OCI-M2 (cell line): ENCODE data around the gene RAB6B.

ENCODE experiments used
- DNase-seq: peaks from one replicate; lab custom pipeline; 2025; ENCODE audit not compliant: unreplicated experiment; lab: John Stamatoyannopoulos, UW

The RAB6B gene

DNA sequence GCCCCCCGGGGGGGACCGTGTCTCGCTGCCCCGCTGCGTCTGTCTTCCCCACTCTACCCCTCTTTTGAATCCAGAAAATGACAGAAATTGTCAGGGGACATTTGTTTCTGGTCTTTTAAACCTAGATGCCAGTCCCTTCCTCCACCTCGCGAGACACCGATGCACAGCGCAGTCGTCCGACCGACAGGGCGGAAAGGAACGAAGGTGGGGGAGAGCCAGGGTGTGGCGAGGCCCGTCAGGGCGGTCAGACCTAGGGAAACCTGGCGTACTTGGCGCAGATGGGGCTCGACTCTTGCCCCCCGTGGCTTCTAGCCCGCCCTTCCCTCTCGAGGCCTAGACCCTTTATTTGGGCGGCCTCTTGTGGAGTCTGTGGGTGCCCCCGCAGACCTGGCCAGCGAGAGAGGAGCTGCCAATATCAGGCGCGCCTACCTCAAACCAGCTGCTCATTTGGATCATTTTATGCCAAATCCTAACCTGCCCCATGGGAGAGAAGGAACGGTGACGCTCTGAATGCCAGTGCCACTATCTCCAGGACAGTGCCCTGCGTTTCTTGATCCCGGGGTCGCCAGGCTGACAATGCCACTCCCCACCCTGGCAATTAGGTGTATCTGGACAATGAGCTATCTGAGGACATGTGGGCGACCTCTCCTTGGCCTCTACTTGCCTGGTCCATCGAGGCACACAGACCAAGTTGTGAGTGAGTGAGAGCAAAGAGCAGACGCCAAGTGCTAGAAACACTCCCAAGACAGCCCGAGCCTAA is 500 bp upstream of the RAB6B start:
- no peak for DNase-seq

DNA sequence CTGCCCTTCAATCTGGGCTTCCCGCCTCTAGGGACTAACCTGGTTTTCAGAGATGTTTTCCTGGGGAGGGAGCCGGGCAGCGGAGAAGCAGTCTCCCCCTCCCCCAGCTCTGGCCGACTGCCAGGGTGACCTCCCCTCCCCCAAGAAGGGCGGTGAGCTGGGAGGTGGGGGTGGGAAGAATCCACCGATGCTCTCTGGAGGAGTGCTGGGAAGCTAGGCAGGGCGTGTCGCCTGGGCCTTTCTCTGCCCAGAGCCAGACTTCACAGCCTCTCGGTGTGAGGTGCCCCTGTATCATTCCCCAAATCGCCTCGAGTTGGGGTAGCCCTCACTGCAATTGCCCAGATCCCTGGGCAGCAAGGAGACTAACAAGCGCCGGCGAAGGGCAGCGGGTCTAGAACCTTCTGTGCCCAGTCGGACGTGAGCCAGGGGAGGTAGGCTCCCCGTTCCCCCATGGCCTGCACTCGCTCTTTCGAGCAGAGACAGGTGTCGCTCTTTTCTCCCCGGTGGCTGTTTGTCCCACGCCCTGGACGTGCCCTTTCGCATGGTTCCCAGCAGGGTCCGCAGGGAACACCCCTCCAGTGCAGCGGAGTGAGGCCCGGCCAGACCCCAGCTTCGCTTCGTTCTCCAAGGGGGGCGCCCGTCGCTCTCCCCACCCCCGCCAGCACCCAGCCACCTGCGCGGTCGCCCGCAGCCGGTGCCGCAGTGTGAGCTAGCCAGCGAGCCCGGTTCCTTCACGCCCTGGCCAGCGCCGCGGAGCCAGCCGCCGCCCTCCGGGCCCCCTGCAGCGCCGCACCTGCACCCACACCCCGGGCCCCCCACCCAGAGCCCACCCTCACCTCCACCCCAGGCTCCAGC is 1.1 kb downstream of the RAB6B start:
- DNase-seq, result no peak

DNA sequence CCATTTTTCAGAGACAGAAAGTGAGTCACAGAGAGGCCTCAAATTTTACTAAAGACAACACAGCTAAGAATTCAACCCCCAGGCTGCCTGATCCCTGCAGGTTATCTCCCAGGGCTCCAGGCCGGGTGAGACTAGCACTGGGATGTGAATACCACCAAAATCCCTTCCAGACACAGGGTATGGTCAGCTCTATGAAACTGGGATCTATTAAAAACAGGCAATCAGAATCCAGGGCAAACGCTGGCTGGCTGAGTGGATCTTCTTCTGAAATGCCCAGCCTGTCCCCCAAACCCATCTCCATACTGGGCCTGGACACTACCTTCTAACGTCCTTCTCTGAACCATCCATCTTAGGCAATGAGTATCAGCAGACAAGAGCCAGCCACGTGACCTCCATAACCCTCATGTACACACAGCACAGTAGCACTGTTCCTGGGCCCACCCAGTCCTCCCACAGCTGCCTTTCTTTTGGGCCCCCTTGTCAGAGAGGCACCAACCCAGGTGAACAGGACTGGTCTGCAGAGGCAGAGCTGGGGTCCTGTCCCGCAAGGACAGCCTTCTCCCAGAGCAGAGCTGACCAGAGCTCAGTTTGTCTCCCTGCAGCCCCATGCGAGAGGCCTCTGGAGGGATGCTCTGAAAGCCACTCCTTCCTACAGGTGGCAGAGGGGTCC is 1.9 kb downstream of the RAB6B start:
- DNase-seq, result no peak

DNA sequence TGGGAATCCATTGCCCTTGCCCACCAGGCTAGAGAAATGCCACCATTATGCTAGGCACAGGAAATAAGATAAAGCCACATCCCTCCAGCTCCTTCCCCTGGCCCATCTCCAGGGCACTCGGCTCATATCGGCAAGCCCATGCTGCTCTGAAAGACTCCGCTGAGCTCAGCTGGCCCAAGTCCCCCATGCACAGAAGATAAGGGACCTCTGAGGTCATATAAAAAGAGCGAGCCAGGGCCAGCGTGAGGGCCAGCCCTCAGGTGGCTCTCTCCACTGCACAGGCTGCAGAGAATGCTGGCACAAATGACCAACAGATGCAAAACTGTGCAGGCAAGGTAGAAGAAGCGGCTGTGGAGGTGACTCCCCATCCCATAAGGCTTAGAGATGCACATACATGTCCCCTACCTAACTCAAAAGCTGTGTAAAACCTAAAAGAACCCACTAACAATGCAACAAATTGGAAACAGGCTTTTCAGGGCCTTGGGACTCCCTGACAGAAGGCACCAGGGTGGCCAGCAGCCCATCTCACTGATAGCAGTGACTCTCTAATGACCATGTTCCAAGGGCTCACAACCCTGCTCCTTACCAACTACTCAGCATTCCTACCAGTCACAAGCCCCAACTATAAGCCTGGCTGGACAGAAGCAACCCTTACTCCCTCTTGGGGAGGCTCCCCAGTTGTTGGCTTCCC is 3.0 kb downstream of the RAB6B start:
- no peak for DNase-seq

DNA sequence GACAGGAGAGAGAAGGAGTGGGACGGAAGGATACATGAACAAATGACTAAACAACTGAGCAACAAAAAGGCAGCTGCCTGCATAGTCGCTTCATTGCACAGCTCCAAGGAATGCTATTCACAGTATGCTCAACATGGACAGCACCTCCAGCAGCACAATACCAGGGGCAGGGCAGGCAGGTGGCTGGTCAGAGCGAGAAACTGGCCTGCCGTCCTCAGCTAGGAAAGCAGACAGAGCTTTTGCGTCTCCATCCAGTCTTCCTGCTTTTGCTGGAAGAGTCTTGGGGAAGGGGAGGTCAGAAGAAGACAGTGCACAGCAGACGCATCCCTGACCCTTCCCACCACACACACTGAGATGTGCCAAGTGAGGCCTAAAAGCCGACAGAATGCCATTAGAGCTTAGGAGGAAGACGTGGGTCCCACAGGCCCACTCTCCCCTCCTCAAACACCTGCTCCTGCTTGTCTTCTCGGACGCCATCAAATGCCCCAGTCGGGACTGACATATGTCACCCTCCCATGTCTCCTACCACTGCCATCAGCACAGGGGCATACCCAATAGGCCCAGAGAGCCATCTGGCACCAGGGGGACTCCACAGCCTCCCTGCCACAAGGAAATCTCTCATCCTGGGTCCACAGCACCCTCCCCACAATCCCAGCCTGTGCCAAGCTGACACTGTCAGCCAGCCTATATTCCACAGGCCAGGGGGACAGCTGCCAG is 3.9 kb downstream of the RAB6B start:
- no peak for DNase-seq

DNA sequence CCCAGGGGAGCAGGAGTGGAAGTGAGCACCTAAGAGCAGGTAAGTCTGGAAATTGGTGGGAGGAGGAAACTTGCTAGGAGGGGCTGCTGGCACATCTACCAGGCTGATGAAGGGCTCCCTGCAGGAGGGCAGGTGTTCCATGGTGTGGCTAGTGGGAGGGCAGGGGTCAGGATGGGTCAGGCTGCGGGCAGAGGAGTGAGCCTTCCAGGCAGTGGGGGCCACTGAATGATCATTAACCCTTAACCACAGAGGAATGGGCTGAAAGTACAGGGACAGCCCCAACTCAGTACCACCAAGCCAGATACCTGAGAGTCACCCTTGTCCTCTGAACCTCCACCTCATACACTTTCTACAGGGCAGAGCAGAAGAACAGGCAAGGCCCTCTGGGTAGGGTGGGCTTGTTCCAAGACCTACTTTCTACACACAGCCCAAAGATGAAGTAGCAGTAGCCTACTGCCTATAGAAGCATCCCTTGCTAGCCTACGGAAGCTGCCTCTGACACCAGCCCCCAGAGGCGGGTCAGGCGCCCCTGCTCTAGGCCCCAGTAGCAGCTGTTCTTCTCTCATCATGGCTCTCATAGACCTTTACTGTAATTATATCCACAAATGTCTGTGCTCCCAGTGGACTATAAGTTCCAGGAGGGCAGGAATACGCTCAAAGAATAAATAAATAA is 4.6 kb downstream of the RAB6B start:
- DNase-seq, result no peak

DNA sequence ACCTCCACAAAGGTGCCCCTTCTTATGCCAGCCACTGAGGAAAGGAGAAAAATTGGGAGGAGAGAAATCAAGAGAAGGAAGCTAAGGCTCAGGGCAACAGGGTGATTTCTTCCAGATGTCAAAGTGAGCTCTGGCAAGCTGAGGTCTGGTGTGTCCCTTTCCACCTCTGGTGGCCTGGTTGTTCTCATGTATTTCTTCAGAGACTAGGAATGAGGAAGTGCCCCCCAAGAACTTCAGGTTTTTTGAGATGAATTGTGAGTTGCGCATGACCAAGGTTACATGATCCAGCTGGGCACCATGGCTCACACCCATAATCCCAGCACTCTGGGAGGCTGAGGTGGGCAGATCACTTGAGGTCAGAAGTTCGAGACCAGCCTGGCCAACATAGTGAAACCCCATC is 5.6 kb downstream of the RAB6B start:
- DNase-seq, result no peak

DNA sequence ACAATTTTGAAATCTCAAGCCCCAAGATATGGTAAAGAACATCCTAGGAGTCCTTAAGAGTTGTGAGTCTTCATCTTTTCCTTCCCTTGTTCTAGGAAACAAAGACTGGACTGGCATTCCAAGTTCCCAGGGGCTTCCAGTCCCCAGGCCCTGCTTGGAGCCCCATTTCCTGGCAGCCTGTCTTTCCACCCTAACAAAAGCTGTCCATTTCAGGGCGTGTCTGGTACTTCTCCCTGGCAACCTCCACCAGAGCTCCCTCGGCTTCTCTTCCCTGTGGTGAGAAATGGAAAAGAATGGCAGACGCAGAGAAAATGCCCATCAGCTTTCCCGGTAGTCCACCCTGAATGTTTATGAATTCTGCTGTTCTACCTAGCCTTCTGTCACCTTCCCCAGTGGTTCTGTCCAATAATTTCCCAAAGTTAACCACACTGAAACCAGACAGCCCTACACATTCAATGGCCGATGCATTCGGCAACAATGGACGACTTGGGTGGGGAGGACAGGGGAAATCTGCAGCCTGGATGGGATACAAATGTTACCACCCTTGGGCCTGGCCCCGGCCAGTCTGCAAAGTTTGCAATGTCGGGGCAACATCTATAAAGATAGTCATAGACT is 6.8 kb downstream of the RAB6B start:
- no peak for DNase-seq

DNA sequence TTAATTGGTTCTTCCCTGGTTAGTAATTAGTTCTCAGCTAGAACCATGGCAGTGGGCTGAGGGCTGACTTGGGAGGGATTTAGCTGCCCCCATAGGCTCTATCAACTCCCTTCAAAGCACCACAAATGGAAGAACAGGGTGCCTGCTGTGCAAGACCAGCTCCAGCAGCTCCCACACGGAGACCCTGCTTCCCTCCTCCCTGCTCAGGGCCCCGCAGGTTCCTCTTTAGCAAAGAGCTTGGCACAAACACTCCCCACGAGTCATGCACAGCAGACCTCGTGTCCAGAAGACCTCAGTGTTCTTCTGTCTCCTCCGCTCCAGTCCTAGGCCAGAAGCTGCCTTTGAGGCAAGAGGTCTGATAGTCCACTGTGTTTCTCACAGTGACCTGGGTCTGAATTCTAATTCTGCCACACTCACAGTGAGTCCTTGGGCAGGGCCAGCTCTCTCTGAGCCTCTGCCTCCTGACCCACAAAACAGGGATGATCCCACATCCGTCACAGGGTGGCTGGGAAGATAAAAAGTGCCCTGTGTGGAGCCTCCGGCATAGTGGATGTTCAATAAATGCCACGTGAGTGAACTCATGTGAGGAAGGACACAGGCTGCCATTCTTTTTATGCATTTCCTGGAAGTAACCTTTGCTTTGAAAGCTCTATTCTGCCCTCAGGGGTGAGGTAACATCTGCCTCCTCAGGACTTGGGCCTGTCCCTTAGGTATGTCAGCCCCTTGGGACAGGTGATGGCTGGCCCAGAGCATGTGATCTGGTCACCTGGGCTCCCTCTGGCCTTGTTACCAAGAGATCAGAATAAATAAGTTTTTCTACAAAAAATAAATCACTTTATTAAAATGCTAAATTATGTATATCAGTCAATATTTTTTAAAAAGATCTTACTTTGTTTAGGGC is 7.6 kb downstream of the RAB6B start:
- no peak for DNase-seq

DNA sequence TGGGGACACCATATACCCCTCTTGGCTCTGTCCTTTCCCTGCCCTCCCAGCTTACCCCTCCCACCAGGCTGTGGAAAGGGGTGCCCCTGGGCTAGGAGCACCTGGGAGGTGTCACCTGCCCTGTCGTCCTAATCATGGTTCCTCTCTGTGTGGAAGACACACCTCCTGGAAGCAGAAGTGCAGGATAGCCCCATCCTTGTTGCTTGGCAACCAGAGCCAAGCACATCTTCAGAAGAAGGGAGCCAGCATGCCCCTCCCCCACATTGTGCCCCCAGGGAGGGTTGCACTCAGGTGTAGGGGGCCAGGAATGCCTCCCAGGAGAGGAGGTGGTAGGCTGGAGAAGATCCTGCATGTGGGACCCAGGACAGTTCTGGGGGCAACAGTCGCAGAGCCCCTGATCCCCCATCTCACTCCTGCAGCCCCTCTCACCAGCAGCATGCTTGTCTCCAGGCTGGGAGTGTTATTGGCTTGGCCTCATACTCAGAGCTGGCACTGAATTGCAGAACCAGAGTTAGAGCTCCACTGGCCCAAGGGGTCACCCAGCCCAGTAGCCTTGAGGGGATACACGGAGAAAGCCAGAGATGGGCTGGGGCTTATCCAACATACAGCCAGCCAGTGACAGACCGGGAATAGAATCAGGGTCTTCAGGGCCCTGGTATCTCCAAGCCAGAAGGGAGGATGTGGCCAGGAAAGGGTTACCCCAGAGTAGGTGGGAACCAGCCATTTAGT is 8.4 kb downstream of the RAB6B start:
- no peak for DNase-seq

DNA sequence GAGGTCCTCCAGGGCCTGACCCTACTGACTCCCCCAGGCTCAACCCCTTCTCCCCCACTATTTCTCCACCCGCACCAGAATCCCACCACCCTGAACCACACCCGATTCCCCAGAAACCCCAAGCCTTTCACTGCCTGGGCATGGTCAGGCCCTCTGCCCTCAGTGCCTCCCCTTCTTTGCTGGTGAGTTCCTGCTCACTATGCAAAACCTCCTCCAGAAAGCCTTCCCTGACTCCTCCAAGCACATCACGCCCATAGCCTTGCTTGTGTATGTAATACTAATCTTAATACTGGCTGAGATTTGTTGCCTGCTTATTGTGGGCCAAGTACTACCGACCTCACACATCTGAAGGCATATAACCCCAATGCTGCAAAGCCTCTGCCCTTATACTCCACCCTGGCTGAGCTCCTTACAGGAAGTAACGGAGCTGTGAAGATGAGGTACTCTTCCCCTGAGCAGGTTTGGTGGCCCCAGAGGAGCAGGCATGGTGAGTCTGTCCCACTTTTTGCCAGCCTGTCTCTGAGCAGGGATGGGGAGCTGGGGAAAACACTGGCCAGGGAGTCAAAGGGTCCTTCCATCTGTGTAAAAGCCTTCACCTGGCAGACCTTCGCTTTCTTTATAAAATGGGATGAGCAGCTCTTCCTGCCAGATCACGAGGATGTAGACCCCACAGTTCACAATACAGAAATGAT is 9.5 kb downstream of the RAB6B start:
- no peak for DNase-seq

DNA sequence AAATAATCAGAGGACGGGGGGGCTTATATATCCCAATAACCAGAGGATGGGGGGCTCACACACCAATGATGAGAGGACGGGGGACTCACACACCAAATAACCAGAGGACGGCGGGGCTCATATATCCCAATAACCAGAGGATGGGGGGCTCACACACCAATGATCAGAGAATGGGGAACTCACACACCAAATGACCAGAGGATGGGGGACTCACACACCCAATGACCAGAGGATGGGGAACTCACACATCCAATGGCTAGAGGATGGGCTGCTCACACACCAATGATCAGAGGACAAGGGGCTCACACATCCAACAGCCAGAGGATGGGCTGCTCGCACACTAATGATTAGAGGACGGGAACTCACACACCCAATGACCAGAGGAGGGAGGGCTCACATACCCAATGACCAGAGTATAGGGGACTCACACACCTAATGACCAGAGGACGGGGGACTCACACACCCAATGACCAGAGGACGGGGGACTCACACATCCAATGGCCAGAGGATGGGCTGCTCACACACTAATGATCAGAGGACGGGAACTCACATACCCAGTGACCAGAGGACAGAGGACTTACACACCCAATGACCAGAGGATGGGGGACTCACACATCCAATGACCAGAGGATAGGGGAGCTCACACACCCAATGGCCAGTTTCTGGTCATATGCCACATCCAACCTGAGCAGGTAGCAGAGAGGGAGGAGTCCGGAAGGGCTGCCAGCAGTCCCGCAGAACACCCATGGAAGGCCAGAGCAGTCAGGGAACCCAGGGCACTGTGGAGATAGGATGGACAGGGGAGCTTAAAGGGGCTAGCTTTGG is 10.6 kb downstream of the RAB6B start:
- DNase-seq, result no peak

DNA sequence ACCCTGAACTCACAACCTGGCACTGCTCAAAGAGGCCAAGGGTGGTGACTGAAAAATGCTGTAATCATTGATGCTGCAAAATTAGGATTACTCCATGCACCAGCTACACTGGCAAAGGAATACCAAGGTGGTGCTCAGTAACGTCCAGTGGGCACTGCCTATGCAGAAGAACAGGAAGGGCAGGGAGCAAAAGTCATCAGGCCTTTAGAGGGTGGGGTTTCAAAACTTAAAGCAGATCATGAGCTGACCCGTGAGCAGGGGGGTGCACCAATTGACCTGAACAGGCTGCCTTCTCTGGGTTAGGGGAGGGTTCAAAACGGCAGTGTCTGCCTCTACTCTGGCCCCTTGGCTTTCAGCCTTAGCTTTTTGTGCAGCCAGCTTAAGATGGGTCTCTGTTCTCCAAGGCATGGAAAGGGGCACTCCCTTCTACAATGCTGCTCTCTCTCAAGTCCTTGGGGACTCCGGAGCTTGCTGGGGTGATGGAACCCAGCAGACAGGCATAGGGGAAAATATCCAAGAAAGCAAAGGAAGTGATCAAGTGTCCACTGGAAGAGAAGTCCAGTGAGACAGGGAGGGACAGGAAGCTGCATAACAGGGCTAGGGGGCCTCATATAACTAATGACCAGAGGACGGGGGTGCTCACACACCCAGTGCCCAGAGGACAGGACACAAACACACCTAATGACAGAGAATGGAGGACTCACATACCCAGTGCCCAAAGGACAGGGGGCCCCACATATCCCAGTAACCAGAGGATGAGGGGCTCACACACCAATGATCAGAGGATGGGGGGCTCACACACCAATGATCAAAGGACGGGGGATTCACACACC is 11.4 kb downstream of the RAB6B start:
- no peak for DNase-seq

DNA sequence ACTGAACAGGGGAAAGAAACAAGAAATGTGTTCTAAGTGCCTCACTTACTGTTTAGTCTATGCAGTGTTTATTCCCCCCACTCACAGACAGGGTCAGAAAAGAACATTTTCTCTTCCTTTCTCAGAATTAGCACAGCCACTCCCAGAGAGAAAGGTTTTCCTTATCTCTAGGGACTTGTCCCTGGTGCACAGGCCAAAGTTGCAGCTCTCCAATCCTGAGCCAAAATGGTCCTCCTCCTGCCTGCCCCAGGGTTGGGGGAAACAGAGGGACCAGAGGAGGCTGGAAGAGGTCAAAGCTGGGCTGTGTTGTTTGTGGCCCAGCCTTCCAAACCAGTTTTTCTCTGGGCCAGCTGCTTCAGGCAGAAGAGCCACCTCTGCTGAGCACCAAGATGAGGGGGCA is 12.0 kb downstream of the RAB6B start:
- DNase-seq, result no peak

DNA sequence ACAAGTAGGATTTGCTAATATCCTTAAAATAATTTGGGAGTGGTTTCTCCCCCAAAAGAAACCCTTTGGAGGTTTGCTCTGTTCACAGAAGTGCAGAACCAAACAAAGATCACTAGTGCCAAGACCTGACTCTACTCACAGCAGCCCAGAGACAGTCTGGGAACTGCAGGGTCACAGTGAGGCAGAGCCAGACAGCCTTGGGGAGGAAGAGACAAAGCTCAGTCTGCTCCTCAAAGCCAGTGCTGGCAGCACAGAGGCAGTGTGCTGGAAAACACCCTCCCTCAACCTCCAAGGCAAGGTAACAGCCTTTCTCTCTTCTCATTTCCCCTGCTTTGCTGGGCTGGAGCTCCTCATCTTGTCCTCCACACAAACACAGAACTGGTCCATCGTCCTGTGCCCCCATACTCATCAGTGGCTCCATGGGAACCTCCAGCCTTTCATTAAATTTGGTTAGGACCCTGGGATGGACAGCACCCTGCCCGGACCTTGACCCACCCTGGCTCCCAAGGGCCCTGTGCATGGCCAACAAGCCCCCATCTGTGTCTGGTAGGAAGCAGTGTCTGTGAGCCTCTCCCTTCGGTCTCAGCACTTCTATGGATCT is 12.6 kb downstream of the RAB6B start:
- DNase-seq, result no peak
